Metanephros (tissue), 2 donors: Measurements from ENCODE around the gene PKN2. TPM values are rescaled to one million over a fixed set of nuclear protein-coding genes. Genes with fewer than 3 reads are reported as not detected.

ENCODE experiments used
- small RNA-seq: library from RNA; depleted of rRNA; stranded (forward); fragments of <200 nt; gene quantifications from one replicate; pipeline ENCODE3, GENCODE V24; 2014; ENCODE audit warnings: low replicate concordance
- total RNA-seq: library from RNA; depleted of rRNA; stranded (reverse); fragments of >200 nt; gene quantifications from one replicate; pipeline ENCODE4 v1.2.3, GENCODE V29; 2014

PKN2 gene
- total RNA-seq: 44.7 TPM

DNA sequence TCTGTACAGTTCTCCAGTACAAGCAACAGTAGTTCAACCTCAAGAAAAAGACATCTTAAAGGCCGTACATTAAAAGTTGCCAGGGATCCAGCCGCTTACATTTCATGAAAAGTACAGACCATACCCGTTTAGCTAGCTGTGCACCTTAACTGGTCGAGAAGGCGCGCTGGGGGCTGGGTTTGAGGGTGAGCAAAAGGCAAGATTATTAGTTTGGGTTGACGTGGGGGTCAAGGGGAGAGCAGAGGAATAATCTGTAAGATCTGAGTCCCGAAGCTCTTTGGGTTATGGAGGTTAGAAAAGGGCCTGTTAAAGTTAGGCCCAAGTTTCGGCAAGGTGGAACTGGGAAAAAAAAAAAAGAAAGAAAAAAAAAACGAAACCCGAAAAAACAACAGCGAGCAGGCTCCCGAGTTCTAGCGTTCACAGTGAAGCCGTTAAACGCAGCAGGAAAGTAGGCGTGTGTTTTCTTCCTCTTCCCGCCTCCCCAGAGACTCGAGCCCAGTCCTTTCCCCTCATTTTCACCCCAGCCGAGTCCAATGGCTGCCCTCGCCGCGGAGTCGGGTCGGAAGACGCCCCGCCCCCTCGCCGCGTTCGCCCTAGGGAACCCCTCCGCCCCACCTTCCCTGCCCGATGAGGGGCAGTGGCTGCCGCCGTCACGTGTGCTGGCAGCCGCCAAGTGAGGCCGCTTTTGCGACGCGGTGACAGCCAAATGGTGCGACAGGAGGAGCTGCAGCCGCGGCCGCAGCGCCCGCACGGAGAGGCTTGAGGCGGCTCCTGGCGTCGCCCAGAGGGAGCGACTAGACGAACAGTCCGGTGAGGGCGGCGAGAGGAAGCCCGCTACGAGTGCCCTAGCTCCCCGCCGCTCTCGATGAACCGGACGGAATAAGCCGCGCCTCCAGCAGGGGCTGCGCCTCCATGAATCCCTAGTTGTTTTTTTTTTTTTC, at the start of gene PKN2:
TSS of gene PKN2 (plus strand) at position 733 of the 941 bp plus-strand sequence. CDS start 308 bp downstream, outside the sequence.

Small RNA genes lying within 50 kb of the gene (small RNA-seq; reads per million reads assigned to genes)
- not detected for gene RNU6-125P

Other genes starting within 250 kb of the PKN2 start
- 43.8 TPM for gene GTF2B, start 207.3 kb downstream of the PKN2 start, total RNA-seq